Measurements from ENCODE around the gene OR52A1. TPM values are rescaled to one million over a fixed set of nuclear protein-coding genes. Genes with fewer than 3 reads are reported as not detected.
"Not testable (repeated sequence)": the region's sequence is repeated elsewhere in the genome, so short reads cannot be mapped to it uniquely, and the experiment has no call there.

The OR52A1 gene
- total and polyA plus RNA-seq, 4 donors, result not detected

DNA sequence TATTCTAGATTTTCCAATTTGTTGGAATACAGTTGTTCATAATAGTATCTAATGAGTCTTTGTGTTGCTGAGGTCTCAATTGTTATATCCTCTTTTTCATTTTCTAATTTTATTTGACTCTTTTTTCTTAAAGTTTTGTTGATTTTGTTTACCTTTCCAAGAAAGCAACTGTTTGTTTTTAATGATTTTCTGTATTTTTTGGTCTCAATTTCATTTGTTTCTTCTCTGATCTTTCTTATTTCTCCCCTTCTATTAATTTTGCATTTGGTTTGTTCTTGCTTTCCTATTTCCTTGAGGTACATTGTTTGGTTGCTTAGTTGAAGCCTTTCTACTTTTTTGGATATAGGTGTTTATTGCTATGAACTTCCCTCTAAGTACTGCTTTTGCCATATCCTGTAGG is 5.2 kb upstream of the OR52A1 start:
- ATAC-seq (ENCODE audit: insufficient read depth, low FRiP score) (no peak), DNase-seq (no peak)
- TF ChIP-seq, protein P1, sequence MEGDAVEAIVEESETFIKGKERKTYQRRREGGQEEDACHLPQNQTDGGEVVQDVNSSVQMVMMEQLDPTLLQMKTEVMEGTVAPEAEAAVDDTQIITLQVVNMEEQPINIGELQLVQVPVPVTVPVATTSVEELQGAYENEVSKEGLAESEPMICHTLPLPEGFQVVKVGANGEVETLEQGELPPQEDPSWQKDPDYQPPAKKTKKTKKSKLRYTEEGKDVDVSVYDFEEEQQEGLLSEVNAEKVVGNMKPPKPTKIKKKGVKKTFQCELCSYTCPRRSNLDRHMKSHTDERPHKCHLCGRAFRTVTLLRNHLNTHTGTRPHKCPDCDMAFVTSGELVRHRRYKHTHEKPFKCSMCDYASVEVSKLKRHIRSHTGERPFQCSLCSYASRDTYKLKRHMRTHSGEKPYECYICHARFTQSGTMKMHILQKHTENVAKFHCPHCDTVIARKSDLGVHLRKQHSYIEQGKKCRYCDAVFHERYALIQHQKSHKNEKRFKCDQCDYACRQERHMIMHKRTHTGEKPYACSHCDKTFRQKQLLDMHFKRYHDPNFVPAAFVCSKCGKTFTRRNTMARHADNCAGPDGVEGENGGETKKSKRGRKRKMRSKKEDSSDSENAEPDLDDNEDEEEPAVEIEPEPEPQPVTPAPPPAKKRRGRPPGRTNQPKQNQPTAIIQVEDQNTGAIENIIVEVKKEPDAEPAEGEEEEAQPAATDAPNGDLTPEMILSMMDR (IDR thresholded peaks at IDR 0.05; ENCODE audit: control extremely low read depth, extremely low read depth), result no peak
- H3K36me3 ChIP-seq (ENCODE audit: control insufficient read depth in 4 of 4, insufficient read depth in 4 of 4, low read length in 4 of 4), result no peaks in the 10 kb centered on the region
- no peak overlapping the region for H3K27ac ChIP-seq (ENCODE audit: low read depth in 1 of 2, low read length in 1 of 2)
- no peaks in the 10 kb centered on the region for H3K9me3 ChIP-seq (ENCODE audit: control insufficient read depth in 4 of 4, insufficient read depth in 3 of 4, low read length in 3 of 4)
- no peaks in the 10 kb centered on the region for H3K27me3 ChIP-seq (ENCODE audit: control insufficient read depth in 3 of 3, insufficient read depth in 3 of 3, low read length in 2 of 3)
- H3K4me1 ChIP-seq (ENCODE audit: control insufficient read depth in 5 of 5, insufficient read depth in 5 of 5, low read length in 5 of 5), result no peaks in the 10 kb centered on the region
- H3K9ac ChIP-seq (ENCODE audit: insufficient read depth in 1 of 2, low read length in 2 of 2), result no peak overlapping the region
- H3K4me3 ChIP-seq, result no peak overlapping the region

DNA sequence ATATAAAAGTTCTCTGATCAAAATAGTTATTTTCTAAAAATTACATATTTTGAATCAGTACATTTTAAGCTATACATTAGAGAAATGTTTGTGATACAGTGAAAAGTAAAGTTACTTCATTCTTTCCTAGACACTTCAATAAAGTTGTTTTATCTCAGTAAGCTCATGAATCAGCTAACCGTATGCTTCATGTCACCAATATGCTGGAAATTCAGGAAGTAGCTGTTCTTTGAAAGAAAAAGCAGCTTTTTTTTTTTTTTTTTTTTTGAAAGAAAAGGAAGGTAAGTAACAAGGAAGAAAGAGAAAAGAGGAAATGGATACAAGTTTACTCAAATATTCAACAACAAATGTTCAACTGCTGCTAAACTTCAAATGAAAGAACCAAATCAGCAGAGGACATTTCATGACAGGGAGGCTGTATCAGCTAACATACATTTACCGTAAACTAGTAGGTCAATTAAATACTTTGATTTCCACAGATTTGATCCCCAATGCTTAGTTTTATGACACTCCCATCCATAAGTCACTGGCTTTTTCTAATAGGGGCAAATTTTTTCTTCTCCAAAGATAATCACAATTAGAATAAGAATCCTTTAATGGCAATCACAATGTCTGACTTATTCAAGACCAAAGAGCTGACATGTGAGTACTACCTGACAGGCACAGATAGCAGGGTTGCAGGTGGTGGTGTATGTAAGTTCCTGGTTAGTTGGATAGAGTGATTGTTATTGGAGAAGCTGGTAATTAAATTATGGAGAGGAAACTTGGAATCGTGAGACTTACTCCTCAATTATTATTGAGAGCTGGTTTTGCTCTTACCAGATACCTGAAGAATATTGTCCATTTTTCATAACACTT is 754 bp downstream of the OR52A1 start:
- Histone ChIP-seq H3K9me3 (ENCODE audit: control insufficient read depth in 4 of 4, insufficient read depth in 3 of 4, low read length in 3 of 4) (no peaks in the 10 kb centered on the region), H3K9ac (ENCODE audit: insufficient read depth in 1 of 2, low read length in 2 of 2) (no peak overlapping the region), H3K4me1 (ENCODE audit: control insufficient read depth in 5 of 5, insufficient read depth in 5 of 5, low read length in 5 of 5) (no peaks in the 10 kb centered on the region), H3K27me3 (ENCODE audit: control insufficient read depth in 3 of 3, insufficient read depth in 3 of 3, low read length in 2 of 3) (no peaks in the 10 kb centered on the region), H3K4me3 (no peak overlapping the region), H3K36me3 (ENCODE audit: control insufficient read depth in 4 of 4, insufficient read depth in 4 of 4, low read length in 4 of 4) (no peaks in the 10 kb centered on the region), H3K27ac (ENCODE audit: low read depth in 1 of 2, low read length in 1 of 2) (no peak overlapping the region)
- TF ChIP-seq, protein P1 (IDR thresholded peaks at IDR 0.05; ENCODE audit: control extremely low read depth, extremely low read depth), result no peak
- DNase-seq (no peak), ATAC-seq (ENCODE audit: insufficient read depth, low FRiP score) (no peak)
- WGBS, 2 donors, result 58 to 65% methylated on average over 3 of the region's 3 CpGs

DNA sequence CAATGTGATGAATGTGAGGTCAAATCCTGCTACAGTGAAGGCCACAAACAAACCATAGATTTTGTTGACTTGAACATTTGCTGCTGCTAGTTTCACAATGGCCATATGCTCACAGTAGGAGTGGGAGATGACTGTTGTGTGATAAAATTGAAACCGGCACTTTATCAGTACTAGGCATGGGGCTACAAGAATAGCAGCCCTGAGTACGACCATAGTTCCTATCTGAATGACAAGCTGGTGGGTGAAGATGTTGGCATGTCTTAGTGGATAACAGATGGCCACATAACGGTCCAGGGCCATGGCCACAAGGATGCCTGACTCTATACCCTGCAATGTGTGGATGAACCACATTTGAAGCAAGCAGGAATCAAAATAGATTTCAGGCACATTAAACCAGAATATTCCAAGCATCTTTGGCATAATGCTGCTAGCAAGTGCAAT is 2.8 kb downstream of the OR52A1 start:
- no peak overlapping the region for H3K9ac ChIP-seq (ENCODE audit: insufficient read depth in 1 of 2, low read length in 2 of 2)
- 59 to 71% methylated on average over 3 of the region's 3 CpGs for WGBS, 2 donors

DNA sequence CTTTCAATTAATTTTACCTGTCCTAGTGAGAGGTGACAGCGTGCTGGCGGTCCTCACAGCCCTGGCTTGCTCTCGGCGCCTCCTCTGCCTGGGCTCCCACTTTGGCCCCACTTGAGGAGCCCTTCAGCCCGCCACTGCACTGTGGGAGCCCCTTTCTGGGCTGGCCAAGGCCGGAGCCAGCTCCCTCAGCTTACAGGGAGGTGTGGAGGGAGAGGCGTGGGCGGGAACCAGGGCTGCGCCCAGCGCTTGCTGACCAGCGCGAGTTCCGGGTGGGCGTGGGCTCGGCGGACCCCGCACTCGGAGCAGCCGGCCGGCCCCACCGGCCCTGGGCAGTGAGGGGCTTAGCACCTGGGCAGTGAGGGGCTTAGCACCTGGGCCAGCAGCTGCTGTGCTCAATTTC is 10.4 kb downstream of the OR52A1 start:
- DNase-seq; H3K9ac ChIP-seq (ENCODE audit: insufficient read depth in 1 of 2, low read length in 2 of 2); H3K27me3 ChIP-seq (ENCODE audit: control insufficient read depth in 3 of 3, insufficient read depth in 3 of 3, low read length in 2 of 3); H3K36me3 ChIP-seq (ENCODE audit: control insufficient read depth in 4 of 4, insufficient read depth in 4 of 4, low read length in 4 of 4); H3K4me3 ChIP-seq; H3K9me3 ChIP-seq (ENCODE audit: control insufficient read depth in 4 of 4, insufficient read depth in 3 of 4, low read length in 3 of 4); H3K4me1 ChIP-seq (ENCODE audit: control insufficient read depth in 5 of 5, insufficient read depth in 5 of 5, low read length in 5 of 5); H3K27ac ChIP-seq (ENCODE audit: low read depth in 1 of 2, low read length in 1 of 2); ATAC-seq (ENCODE audit: insufficient read depth, low FRiP score): not testable (repeated sequence)
- 91 to 98% methylated on average over 21 of the region's 21 CpGs for WGBS, 2 donors

More for the DNA sequence above, 2.8 kb downstream of the OR52A1 start:
- no peak for ATAC-seq (ENCODE audit: insufficient read depth, low FRiP score)
- TF ChIP-seq, protein P1 (IDR thresholded peaks at IDR 0.05; ENCODE audit: control extremely low read depth, extremely low read depth), result no peak
- H3K27ac ChIP-seq (ENCODE audit: low read depth in 1 of 2, low read length in 1 of 2), result no peak overlapping the region
- H3K36me3 ChIP-seq (ENCODE audit: control insufficient read depth in 4 of 4, insufficient read depth in 4 of 4, low read length in 4 of 4), result no peaks in the 10 kb centered on the region
- H3K4me3 ChIP-seq, result no peak overlapping the region
- H3K27me3 ChIP-seq (ENCODE audit: control insufficient read depth in 3 of 3, insufficient read depth in 3 of 3, low read length in 2 of 3), result no peaks in the 10 kb centered on the region
- no peaks in the 10 kb centered on the region for H3K9me3 ChIP-seq (ENCODE audit: control insufficient read depth in 4 of 4, insufficient read depth in 3 of 4, low read length in 3 of 4)
- H3K4me1 ChIP-seq (ENCODE audit: control insufficient read depth in 5 of 5, insufficient read depth in 5 of 5, low read length in 5 of 5), result no peaks in the 10 kb centered on the region
- DNase-seq, result no peak
